HG02571 (cell line): ENCODE measurements around the gene ARHGAP24.

Experiments
- ATAC-seq: cut with Tn5 transposase; IDR thresholded peaks from one replicate; pipeline ENCODE4 v1.9.1; 2021; ENCODE audit warnings: mild to moderate bottlenecking, moderate library complexity; ENCODE audit not compliant: unreplicated experiment

The ARHGAP24 gene

DNA sequence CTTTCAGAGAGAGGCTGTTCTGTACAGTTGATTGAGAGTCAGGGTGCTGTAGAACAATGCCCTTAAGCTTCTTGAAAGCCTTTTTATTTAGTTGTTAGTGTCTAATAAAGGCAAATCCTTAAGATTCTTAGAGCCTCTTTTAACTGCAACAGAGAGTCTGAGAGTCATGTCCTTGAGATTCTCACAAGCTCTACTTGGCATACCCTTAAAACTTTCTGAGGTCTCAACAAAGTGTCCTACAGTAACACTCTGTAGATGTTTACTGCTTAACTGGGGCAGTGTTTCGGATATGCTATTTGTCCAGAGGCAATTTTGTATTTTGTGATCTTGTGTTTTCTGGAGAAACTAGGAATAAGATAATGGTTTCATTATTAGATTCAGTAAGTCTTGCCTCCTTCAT, 209.7 kb downstream of the ARHGAP24 start:
- no peak for ATAC-seq

DNA sequence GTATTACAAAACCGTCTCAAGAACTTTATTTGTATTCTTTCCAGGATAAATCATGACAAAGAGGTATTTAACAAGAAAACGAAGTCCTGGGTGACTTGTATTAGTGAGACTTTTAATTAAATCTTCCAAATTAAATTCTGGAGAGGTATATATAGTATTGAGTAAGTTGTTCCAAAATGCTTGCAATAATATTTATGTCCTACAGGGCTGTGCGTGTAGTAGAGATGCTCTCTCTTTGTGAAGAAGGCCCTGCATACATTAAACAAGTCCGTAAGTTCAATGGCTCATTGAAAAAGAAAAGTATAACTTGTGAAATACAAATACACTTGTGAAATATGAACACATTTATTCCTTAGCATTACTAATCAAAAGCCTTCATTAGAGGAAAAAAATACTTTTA, 211.4 kb downstream of the ARHGAP24 start:
- ATAC-seq, result no peak

DNA sequence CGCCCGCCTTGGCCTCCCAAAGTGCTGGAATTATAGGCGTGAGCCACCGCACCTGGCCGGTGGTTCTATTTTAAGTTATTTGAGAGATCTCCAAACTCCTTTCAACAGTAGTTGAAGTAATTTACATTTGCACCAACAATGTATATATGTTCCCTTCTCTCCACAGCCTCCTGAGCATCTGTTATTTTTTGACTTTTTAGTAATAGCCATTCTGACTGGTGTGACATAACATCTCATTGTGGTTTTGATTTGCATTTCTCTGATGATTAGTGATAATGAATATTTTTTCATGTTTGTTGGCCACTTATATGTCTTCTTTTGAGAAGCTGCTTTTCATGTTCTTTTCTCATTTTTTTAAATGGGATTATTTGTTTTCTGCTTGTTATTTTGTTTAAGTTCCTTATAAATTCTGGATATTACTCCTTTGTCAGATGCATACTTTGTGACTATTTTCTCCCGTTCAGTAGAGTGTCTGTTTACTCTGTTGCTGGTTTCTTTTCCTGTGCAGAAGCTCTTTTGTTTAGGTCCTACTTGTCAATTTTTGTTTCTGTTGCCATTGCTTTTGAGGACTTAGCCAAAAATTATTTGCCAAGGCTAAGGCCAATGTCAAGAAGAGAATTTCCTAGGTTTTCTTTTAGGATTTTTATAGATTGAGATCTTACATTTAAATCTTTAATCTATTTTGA, 213.2 kb downstream of the ARHGAP24 start:
- no peak for ATAC-seq

DNA sequence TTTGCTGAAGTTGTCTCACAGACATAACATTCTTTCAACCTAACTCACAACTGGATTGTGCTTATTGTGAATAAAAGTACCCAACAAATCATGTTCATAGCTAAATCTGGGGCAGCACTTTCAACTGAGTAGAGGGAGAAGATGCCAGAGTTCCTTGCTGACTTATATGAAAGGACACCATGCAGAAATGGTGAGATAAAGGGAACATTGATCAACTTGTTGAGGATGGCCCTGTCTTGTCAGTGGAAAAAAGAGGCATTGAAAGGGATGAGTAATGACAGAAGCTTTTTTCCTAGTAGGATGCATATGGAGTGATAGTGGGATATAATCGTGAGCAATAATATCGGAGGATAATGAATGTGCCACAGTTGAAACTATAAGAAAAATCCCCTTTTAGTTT, 221.7 kb downstream of the ARHGAP24 start:
- no peak for ATAC-seq

DNA sequence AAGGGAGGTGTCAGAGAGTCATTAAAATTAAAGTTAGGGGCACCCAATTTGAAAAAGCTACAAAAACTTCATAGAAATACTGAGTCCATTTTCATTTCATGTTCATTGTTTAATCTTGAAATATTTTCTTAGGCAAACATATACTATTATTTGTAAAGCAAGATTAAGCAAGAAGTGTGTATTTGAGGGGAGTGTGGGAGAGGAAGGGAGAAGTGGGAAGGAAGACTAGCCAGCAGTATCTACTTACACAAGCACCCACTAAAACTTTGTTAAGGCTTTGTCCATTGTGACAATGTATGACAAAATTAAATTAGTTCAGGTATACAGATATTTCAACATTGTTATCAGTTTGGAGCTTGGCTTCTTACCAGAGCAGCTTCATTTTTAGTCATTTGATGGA, 222.9 kb downstream of the ARHGAP24 start:
- no peak for ATAC-seq

DNA sequence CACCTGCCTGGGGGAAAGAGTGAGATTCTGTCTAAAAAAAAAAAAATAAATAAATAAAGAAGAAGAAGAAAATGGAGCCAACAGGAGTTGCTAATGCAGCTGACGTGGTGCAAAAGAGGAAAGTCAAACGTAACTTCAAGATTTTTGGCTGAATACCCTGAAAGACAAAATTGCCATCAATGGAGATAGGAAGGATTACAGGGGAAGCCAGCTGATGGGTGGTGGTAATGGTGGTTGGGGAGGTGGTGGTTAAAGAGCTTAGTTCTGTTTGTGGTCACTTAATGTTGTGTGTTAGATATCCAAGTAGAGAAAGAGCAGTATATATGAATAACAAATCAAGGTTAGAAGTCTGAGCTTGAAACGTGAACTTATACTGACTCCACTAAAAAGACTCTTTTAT, 225.4 kb downstream of the ARHGAP24 start:
- no peak for ATAC-seq

DNA sequence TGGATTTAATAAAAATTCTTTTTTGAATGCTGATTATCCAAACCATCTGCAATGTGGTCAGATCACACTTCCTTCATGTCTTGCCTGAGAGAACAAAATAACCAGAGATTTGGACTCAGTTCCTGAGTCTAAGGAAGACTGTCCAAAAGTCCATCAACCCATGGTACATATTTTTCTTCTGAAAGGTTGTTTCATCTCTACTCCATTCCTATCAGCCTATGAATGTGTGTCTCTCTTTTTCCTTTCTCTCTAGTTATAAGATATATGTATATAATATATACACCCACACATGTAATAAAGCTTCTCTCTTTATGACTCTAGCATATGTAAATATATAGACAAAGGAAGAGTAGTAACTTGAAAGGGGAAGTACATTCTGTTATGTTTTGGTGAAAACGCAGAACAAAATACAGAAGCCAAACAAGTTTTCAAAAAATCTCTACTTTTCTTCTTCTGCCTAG, 226.9 kb downstream of the ARHGAP24 start:
- peak; percentile 97 for ATAC-seq

DNA sequence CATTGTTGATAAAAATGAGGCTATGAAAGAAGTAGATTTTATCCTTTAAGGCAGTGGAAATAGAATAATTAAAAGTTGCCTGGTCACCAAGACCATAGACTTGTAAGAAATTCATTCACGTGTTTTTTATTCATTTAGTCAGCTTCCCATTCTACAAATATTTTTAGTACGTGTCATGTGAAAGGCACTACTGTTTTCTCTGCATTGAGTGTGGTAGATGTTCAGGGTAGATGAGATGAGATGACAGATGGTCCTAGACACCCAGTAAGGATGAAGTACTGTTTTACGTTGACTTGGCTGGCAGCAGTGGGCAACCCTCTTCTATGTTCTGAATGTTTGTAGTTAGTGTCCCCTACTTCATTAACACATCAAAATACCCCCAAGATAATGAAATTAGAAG, 228.1 kb downstream of the ARHGAP24 start:
- no peak for ATAC-seq

DNA sequence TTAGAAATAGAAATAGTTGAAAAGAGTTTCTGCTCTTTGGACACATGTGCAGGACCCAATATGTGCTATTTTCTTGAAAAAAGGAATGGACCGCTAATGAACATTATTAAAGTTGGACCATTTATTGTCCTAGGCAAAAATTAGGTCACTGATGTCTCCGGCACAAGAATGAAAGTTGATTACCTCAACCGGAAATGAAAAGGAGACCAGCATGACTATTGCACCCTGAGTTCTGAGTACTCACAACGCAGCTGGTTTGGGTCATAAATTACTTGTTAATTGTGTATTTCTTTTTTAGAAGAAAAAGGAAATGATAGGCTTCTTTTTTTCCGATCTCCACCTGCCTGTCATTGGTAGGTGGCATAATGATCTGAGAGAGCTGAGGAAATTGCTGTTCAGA, 232.7 kb downstream of the ARHGAP24 start:
- peak; percentile 73 for ATAC-seq

DNA sequence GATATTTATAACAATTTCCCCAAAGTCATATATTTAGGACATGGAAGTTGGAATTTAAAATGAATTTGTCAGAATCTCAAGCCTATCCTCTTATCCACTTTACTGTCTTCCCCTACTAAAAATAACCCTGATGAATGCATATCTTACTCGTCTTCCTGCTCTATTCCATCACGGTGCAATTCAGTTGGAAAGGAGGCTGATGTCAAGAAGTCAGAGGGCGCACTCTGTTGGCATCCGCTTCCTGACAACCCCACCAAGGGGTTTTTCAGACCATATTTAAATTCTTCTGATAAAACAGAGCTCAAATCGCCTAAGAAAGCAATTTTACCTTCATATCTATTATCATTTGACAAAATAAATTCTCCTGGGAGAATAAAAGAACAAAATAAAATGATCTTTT, 233.5 kb downstream of the ARHGAP24 start:
- ATAC-seq, result no peak

DNA sequence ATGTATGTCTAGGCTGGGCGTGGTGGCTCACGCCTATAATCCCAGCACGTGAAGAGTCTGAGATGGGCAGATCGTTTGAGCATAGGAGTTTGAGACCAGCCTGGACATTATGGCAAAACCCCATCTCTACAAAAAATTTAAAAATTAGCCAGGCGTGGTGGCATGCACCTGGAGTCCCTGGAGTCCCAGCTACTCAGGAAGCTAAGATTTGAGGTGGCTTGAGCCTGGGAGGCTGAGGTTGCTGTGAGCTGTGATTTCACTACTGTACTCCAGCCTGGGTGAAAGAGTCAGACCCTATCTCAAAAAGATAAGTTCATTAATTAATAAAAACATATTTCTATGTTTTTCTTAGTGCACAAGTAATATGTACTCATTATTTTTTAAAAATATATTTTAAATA, 238.1 kb downstream of the ARHGAP24 start:
- no peak for ATAC-seq

DNA sequence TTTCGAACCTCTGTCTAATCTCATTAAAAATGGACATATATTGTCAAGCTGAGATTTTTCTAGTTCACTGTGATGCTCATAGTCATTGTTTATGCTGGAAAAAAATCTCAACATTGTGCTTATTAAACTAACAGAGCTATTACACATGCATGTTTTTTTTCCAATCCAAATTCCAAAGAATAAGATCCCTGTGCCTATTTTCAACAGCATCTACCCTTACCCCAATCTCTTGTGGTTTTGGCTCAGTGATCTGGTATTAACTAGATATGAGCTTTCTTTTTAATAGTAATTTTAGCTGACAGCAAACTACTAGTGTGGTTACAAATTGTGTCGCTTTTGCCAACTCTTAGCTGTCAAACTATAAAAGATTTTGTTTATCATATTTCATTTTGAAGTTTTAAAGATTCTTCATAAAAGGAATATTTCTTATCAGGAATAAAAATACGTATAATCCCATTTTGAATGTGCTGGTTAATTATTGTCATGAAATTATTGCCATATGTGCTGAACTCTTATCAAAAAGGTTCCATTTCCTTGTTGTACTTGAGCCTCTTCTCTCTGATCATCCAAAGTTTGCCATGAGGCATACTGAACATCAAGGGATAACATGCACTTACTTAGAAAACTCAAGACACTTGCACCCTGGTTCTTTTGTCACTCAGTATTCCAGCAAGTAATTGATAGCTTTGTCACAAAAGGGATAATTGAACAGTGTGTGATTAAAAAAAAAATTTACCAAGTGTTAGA, 241.2 kb downstream of the ARHGAP24 start:
- ATAC-seq, result no peak

DNA sequence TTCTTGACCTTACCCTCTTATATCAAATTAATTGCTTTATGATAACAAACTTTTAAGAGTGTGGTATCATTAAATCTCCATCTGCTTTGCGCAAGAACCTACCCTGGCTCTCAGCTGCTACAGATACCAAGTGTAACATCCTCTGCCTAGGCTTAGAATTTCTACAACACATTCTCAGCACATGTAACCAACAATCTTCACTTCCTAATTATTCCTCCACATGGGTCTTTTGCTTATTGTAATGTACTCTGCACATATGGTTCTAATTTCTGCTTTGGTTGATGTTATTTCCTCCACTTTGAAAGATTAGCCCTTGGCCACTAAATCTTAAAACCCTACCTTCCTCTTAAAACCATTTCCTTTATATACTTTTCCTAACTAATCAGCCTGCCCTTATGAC, 242.4 kb downstream of the ARHGAP24 start:
- ATAC-seq, result no peak

DNA sequence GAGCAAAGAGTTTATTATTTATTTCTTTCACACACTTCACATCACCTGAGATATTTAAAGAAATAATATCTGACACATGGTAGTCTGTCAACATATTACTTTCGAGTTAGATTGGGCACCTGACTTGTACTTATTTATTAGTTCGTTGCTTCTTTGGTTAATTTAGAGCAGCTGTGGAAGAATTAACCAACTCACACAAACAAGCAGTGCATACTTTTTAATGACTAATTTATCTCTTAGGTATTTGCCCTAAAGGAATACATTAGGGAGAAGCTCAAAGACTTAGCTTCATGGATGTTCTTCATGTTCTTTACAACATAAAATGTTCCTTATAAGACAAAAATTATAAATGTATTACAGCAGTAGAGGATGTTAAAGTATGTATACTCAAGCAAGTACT, 242.9 kb downstream of the ARHGAP24 start:
- no peak for ATAC-seq

DNA sequence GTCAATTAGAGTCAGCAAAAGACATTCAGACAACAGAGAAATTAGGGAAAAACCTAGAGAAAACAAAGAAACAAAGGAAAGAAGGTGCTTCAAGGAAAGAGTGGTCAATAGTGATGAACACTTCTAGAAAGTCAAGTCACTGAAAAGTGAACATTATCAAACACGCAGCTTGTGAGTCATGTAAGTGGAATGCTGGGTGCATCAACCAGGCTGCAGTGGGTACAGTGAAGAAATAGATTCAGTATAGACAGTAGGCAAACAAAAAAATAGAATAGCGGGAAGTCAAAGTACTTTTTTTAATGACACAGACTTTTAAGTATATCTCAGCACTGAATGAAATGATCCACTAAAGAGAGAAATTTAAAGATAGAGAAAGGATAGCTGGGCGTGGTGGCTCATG, 245.8 kb downstream of the ARHGAP24 start:
- ATAC-seq, result no peak

DNA sequence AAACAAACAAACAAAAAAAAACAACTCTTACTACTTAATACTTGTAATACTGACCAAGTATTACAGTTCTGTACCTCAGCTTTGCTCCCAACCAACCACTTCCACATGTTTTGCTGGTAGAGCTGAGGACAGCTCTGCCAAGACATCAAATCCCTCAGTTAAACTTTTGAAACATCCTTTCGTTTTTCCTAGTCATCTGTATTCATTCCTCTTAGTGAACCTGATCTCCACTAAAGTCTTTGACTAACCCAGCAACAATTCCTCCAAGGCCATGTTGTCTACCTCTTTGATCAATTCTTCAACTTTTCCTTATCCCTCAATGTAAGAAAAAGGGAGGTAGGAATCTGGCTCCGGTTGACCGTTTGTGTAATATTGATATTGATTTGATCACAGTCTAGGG, 247.5 kb downstream of the ARHGAP24 start:
- no peak for ATAC-seq

DNA sequence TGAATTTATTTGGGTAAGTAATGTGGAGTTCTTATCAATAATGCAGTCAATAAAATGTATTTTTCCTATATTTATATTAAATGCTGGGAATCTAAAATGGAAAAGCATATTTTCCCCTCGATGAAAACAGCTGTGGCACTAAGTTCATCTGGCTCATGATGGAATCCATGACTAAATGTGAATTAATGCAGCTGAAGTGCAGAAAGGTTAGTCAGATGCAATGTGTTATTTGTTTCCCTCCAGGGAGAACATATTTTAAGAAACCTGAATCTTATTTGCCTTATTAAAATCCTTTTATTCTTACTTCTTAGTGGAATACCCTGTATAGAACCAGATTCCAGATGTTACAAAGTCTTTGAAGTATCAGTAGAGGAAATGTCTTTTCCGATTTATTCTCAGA, 247.9 kb downstream of the ARHGAP24 start:
- ATAC-seq, result no peak

DNA sequence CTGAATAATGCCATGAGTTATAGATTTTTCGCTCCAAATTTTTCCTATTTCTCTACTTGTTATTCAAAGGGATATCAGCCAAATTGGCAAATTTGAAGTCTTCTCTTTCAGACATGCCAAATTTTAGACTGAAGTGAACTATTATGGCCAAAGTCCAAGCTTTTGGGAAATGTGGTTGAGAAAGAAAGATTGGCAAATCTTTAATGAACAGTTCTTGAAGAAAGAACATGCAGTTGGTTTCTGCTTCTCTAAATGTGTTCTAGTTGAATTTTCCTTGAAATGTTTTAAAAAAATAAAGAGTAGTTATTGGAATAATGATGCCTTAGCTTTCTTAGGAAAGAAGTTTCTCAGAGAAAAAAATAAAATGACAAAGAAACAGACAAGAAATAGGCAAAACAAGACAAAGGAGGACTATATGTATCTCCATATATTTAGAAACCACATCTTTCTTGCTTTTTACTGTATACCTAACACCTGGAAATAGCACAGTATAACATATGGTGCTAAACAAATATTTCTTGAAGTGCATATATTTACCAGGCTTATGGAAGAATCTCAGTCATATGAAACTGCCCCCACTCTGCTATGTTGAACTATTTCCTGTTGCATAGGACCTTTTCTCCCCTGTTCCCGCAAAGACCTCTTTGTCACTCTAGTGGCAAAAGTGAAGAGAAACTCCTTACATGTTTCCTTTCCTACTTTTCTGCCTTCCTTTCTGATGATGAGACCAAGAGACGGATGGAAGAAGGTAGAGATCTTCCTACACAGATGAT, 250.0 kb downstream of the ARHGAP24 start:
- ATAC-seq, result peak; percentile 22

DNA sequence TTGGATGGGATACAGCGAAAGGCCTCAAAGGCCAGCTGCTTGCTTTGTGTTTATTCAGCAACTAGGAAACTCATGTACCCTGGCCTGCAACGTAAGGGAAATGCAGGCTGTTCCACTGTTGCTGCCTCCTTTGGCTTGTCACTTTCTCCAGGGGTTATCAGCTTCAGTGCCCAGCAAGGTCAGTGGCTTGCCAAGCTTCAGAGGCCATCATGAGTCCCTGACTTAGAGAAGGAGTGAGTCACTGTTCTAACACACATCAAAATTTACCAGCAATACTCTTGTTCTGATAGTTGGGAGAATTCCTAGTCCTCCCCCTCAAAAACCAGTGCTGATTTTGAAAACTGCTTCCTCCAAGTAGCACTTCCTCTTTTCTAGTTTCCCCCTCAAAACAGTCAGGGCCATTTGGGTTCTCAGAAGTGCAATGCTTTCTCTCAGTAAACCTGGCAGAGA, 250.8 kb downstream of the ARHGAP24 start:
- ATAC-seq, result peak; percentile 84

DNA sequence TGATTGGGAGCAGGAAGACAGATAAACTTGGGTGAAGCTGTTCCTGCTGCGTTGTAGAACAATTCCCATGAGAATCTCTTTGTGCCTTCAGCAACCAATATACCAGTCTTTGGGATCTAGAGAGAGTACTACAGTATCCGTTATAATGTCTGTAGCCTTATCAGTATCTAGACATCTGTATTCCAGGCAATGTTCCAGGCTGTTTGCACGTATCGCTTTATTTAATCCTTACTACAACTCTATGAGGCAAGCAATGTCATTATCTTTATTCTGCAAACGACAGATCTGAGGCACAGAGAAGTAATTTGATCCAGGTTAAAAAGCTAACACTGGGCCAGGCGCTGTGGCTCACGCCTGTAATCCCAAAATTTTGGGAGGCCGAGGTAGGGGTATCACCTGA, 251.6 kb downstream of the ARHGAP24 start:
- ATAC-seq, result no peak

DNA sequence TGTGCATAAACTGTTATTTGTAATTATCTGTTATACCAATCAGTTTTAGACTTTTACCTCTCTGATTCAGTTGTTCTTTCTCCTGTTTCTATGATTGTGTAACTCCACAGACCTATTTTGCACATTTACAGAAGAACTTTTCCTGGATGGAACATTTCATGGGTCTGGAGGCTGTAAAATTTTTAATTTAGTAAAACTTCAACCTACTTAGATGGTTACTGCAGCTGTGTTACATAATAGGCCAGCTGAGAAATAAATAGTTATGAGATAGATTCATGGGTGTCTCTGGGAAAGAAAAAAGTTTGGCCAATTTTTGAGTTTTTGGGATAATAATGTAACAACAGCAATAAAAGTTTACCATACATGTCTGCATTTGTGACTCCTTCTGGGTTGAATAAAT, 253.5 kb downstream of the ARHGAP24 start:
- ATAC-seq, result no peak

DNA sequence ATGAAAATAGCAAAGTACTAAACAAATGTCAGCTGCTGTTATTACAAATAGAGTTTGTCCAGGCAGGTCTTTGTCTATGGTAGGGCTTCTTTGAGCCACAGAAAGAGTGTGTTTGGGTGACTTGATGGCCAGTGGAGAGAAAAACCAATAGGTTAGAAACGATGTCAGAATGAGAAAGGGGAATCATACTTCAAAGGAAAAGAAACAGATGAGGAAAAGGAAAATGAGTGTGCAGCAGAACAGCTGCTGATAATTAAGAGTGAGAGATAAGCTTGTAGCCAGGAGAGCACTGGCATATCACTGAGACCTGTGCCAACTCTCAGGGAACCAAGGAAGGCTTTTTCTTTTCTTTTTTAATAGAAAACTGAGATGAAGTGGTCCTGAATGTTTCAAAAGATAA, 257.2 kb downstream of the ARHGAP24 start:
- ATAC-seq, result no peak
